Activated gamma-delta T cell (primary cell): ENCODE results near the gene TSPAN11.
"Not testable (repeated sequence)": the region's sequence is repeated elsewhere in the genome, so short reads cannot be mapped to it uniquely, and the experiment has no call there.

Source experiments
- DNase-seq: peaks from one replicate; lab custom pipeline; 2025; lab: John Stamatoyannopoulos, UW

TSPAN11 gene

DNA sequence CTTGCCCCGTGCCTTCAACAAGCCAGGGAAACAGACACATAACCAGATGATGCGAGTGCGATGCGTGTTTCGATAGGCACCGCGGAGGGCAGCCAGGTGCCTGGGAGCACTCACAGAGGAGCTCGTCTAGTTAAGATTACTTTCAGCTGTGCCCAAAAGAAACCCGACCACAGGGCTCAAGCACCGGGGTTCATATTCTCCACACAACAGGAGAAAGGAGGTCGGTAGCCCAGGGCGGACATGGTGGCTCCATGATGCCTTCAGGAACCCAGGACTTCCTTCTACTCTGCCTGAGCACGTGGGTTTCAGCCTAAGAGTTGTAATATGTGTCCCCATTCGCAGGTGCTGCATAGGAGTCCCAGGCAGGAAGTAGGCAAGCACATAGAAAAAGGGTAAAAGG is 93.4 kb downstream of the TSPAN11 start:
- no peak for DNase-seq

DNA sequence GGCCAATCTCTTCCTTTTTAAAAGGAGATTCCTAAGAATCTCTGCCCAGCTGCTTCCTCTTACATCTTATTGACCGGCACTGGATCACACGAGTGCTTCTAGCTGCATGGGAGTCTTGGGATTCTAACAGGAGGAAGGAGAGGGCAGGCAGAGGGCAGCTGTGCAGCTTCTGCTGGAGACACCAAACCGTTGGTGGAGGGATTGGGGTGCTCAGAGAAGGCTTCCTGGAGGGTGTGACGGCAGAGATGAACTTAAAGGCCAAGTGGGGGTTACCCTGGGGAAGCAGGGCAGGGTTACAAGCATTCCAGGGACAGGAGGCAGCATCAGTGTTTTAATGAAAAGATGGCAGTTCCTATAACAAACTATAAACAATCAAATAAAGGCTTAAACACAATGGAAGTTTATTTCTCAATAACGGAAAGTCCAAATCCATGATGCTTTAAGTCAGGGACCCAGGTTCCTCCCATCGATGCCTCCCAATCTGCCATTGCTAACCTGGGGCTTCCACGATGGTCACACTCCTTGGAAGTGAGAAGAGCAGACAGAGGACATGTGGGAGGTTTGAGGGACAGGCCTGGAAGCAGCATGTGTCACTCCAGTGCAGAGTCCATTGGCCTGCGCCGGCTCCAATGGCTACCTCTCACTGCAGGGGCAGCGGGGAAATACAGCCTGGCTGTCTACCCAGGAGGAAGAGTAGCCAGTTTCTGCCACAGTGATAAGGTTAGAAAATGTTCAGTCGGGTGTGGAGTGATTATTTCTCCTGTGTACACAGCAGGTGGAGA is 94.0 kb downstream of the TSPAN11 start:
- no peak for DNase-seq

DNA sequence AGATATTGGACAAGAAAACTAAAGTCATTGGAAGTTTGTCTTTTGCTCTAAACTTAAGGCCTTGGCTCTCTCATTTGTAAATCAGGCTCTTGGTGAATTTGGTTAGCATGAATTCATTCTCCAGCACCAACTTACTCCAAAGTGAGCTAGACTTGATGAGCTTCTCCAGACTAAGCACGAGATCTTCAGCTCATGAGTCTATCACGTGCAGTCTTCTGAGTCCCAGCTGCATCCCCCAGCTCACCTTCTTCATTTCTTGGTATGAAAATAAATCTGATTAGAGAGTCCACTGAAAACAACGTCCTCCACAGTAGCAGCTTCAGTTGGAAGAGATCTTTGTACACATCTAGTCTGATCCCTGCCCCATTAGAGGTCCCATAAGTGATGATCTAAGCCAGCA is 94.6 kb downstream of the TSPAN11 start:
- no peak for DNase-seq

DNA sequence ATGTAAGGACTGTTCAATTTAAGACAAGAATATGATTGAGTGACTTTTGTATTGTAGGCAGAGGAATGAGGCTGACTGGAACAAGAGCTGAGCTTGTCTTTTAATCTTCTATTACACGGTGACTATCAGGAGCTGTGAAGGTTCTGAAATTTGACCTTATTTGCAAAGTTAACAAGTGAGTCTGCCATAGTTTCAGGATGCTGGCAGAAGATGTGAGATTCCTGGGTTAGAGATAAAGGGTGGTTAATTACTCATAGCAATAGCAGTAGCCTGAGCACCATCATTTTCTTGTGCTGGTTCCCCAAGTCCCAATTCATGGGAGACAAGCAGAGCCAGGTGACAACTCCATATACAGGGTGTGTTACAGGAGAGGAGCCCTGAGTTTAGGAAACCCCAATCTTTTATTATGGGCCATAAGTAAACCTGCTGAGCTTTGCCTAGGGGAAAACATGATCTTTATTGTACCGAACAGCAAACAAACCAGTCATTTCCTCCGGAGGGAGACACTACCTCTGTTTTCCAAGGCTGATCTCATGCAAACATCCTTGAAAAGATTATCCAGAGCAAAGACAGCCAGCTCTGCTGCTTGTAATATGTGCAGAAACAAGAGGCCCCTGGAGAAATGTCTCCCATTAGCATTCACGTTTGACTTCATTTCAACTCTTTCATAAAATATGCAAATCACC is 95.4 kb downstream of the TSPAN11 start:
- DNase-seq: no peak

DNA sequence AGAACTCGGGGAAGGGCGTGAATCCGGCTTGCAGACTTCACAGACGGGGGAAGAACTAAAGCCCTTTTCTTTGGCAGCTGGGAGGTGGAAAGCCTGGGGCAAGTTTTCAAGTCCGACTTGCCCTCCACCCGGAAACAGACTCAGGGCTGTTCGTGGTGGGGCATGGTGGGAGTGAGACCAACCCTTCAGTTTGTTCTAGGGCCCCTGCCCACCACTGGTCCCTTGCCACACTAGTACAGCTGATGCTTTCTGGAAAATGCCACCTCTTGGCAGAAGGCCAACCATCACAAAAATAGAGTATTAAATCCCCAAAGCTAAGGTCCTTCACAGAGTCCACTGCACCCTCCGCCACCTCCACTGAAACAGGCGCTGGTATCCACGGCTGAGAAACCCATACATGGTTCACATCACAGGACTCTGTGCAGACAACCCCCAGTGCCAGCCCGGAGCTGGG is 96.8 kb downstream of the TSPAN11 start:
- no peak for DNase-seq

DNA sequence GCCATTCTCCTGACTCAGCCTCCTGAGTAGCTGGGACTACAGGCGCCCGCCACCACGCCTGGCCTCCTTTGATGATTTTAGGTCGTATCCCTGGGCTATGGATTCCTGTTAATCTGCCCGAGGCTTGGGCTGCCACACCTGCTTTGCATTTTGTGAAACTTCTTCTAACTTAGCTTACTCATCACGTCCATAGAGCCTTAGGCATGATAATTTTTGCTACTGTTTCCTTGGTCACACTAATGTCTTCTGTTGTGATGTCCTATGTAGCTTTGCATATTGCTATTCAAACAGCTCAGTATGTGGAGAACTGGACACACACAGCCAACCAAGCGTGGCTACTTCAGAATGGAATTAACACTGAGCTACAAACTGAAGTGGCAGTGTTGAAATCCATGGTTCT is 99.7 kb downstream of the TSPAN11 start:
- no peak for DNase-seq

DNA sequence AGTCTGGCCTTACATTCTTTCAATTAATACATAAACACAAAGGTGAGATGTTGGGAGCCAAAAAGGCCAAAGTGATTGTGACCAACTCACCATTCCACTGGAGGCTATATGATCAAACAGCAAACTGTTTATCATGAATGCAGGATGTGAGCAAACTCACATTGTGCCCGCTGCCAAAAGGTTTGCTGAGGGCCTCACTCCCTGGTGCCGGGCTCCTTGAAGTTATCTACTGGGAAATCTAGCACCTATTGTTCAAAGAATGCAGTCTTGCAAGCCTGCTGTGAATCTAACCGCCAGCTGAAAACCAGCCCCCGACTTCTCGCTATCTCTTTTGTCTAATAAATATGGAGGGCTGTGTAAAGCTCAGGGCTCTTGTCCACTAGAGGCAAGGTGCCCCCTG is 100.5 kb downstream of the TSPAN11 start:
- DNase-seq: not testable (repeated sequence)

DNA sequence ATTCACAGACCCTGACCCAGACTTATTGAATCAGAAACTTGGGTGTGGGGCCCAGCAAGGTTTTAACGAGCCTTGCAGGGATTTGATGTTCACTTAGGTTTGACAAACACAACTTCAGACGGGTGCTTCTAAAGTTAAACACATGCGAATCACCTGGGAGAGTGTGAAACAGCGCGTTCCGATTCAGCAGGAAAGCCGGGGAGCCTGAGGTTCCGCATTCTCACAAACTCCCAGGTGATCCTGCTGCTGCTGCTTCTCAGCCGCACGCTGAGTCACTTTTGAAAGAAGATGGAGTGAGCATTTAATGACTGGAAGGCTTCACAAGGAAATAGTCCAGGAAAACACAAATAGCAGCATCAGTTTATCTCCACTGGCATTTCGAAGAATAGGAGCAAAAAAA is 102.9 kb downstream of the TSPAN11 start:
- DNase-seq: no peak

DNA sequence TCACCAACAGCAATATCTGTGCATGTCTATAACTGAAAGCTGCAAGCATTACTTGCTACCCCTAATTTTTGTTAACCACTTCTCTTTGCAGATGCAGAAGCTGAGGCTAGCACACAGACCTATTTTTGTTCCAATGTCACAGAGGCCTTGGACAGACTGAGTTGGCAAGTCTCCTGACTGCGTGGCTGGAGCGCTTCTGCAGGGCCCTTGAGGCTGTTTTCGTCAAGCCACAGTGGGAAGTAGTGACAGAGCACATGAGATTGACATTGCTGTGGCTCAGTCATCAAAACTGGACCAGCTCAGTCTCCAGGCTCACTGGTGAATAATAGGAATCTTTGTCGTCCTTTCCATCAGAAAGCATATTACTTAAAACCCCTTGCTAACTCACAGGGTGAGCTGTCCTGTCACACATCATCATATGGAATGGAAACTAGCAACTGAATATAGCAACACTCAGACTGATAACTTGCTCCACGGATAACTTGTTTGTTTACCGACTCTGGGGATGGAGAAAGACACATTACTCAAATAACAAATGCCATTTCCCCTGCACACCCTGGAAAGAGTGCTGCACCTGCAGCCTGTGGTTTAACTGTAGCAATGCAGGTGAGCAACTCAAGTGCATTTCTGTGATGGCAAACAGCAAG is 103.5 kb downstream of the TSPAN11 start:
- no peak for DNase-seq

DNA sequence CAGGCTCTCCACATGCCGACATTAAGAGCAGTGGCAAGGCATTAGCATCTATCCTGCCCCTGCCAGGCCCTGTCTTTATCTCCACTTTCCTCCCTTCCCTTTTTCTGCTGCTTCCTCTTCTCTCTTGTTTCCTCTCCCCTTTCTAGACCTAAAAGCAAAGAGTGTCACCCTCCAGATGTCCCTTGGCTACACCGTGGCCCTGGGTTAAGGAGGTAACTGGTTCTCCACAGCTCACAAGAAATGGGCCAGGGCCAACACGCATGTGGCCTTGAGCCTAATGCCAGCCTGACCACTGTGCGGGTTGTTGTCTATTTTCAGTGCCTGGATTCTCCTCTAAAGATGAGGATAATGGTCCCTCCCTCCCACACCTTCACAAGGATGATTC is 105.4 kb downstream of the TSPAN11 start:
- no peak for DNase-seq

DNA sequence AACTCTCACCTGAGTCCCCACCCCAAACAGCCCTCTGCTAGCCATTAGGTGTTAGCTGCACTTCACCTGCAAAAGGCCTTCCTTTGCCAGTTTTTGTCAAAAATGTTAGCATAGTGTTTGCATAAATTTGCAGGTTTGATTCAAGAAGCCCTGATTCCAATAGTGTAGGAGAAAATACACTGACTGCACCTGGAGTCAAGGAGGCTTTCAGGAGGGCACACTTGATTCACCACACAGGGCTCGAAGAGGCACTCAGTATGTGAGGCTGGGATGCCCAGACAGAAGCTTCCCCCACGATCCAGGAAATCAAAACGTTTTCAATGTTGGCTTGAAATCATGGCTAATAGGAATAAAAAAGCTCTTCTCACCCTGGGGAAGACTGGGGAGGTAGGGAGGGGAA is 106.6 kb downstream of the TSPAN11 start:
- DNase-seq: no peak

DNA sequence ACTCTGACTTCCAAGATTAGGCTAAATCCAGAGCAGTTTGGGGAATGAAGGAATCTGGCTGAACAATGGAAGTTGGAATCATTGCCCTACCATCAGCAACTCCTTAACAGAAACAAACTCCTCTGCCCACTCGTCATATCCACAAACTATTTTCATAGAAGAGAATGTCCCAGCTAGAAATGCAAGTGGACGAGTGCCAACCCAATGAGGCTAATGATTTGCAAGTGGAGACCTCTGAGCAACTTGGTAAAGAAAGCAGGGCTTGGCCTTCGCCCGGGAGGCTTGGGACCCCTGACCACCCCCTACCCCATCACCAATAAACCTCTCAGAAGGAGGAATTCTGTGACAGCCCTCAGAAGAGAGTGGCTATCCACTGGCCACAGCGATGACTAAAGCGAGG is 107.1 kb downstream of the TSPAN11 start:
- no peak for DNase-seq

DNA sequence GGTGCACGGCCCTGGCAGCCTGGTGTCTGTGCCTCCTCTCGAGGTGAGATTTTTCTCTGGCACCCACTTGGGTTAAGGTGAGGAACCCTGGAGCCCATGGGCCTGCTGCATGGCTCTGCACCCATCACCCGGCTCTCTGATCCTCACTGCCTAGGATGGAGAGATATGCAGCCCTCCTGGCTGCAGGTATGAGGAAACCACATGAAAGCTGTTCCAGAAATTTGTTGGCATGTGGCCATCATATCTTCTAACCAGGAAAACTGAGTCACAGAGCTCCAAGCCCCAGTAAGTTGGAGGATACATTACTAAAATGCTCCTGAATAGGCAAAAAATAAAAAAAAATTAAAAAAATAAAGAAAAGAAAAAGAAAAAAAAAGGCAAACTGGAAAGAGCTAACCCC is 107.8 kb downstream of the TSPAN11 start:
- no peak for DNase-seq

DNA sequence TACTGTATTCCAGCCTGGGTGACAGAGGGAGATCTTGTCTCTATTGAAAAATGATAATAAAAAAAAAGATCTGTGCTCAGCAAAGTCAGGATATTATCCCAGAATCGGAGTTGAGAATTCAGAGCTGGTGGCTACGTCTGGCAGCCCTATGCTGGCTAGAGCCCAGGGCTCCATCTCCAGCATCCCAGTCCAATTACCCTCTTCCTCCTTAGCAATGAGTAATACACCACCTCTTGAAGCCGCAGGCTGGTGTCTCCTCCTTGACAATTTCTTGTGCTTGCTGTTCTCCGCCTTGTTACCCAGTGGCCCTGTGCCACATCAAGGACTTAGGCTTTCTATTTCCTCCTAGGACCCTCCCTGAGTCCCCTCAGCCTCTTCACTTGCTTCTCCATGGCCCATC is 108.7 kb downstream of the TSPAN11 start:
- no peak for DNase-seq

DNA sequence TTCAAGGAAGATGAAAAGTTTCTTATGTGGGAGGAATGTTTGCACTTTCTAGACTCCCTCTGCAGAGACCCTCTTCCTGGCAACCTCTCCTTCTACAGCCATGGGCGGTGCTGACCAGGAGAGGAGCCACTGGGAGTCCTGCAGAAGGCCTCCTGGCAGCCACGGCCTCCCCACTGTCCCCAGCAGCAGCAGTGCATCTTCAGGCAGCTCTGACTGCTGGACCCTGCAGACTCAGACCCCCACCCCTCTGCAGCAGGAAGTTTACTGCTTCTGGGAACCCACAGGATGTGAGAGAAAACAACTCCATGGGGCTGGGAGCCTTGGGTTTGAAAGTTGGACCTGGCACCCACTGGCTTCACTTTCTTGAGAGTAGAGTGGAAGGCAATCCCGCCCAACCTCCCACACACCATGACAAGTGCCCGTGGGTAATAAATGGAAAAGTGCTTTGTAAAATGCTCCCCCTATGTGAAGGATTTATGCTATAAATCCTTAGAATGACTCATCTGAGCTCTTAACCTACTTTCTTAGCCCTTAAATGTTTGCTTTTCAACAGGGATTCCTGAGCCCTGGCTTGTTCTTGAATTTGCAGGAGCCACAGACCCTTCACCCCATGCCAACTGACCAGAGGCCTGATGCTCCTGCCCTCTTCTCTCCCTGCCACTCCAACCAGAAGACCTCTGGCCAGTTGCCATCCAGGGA is 109.6 kb downstream of the TSPAN11 start:
- DNase-seq: no peak

DNA sequence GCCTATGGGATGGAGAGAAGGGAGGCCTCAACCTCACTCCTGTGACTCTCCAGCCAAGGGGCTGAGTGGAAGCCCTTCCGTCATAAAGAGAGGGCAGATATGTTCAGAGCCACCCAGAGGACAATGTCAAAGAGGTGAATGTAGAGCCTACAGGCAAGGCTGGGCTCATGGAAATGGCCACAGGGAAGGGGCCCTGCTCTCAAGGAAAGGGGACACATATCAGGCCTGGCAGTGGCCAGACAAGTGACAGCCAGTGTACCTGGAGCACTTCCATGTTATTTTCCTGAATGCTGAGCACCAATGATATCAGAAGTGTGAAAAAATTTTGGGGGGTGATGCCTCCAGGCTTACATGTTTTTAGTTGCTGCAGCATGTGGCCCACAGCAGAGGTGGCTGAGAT is 110.5 kb downstream of the TSPAN11 start:
- no peak for DNase-seq

DNA sequence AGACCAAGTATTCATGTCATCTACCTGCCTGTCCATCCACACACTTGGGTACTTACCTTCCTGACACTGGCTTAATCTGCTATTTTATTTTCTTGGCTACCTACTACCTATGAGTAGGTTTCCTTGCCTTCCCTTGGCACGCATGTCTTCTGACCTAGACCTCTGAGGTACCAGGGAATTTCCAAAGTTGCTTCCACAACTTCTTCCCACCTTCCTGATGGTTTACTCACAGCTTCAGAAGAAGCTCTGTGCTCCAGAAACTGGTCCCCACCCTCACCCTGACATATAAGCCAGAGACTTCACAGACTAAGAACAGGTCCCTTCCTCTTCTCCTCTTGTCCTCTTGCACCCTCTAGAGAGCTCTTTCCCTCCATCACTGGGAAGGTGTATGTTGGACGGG is 111.4 kb downstream of the TSPAN11 start:
- no peak for DNase-seq

DNA sequence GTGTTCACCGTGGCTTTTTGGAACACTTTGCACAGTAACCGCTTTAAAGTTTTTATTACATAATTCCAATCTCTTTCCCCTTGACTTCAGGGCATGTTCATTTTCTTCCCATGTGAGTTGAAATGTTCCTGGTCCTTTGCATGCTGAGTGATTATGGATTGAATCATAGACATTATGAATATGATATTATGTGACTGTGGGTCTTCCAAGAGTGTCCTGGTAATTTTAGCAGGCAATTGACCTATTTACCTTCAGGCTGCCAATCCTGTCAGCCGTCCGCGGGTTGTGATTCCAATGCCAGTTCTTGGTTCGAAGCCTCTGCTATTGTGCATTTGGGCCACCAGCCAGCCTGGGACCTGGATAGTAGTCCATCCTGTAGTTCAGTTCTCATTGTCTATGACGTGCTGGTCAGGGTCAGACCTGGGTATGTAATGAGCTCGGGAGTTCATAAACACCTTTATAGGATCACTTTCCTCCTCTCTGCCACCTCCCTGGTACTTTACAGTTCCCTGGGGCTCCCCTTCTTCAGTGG is 114.6 kb downstream of the TSPAN11 start:
- no peak for DNase-seq
